ENCODE data around the gene CPVL. TPM values are rescaled to one million over a fixed set of nuclear protein-coding genes. Genes with fewer than 3 reads are reported as not detected.

CPVL gene
- total RNA-seq, 1 experiment from 2014 or later: 26.9 TPM

- TF ChIP-seq CTCF (conservative IDR thresholded peaks at IDR 0.05): no peak
- WGBS (ENCODE audit: extremely low coverage, insufficient read length, low lambda C conversion rate): no CpG with 5 or more reads among the region's 2 CpGs
- Histone ChIP-seq H4K91ac (ENCODE audit: insufficient read length, low read depth, low read length) (no peak overlapping the region), H3K4me2 (ENCODE audit: insufficient read depth, insufficient read length, low read length) (no peak overlapping the region), H3K56ac (ENCODE audit: insufficient read length, low read depth, low read length) (no peak overlapping the region), H2BK15ac (ENCODE audit: low read depth, low read length) (no peak overlapping the region), H3K18ac (ENCODE audit: insufficient read length, low read depth, low read length) (no peak overlapping the region), H4K8ac (replicated peaks; ENCODE audit: insufficient read length, low read depth, low read length) (no peak overlapping the region), H3K4me1 (ENCODE audit: insufficient read depth, low read length) (no peaks in the 10 kb centered on the region), H3K79me2 (ENCODE audit: insufficient read depth, low read length) (no peaks in the 10 kb centered on the region), H4K20me1 (ENCODE audit: control insufficient read depth, insufficient read depth, insufficient read length) (no peaks in the 10 kb centered on the region), H2BK20ac (ENCODE audit: low read depth, low read length, poor library complexity, severe bottlenecking) (no peak overlapping the region), H3K27ac (ENCODE audit: insufficient read length, low read depth, low read length) (no peak overlapping the region), H3K79me1 (ENCODE audit: insufficient read depth, low read depth, low read length, poor library complexity, severe bottlenecking) (no peaks in the 10 kb centered on the region), H4K5ac (ENCODE audit: insufficient read length, low read depth, low read length) (no peak overlapping the region), H3K4ac (ENCODE audit: low read depth, low read length) (no peak overlapping the region), H3T11ph (ENCODE audit: low read length) (no peak overlapping the region), H3K9me3 (ENCODE audit: control insufficient read depth, low read depth, low read length) (no peaks in the 10 kb centered on the region), H2AFZ (ENCODE audit: low read length) (no peak overlapping the region), H2AK5ac (ENCODE audit: insufficient read length, low read length) (no peak overlapping the region), H3K23me2 (ENCODE audit: insufficient read length, low read depth, low read length, poor library complexity, severe bottlenecking) (no peaks in the 10 kb centered on the region), H3K9ac (ENCODE audit: extremely low read depth, insufficient read length, low read length) (no peak overlapping the region), H2BK5ac (ENCODE audit: insufficient read length, low read length) (no peak overlapping the region), H2BK12ac (ENCODE audit: insufficient read length, low read depth, low read length) (no peak overlapping the region), H3K27me3 (ENCODE audit: insufficient read depth, low read length) (no peaks in the 10 kb centered on the region), H3K23ac (ENCODE audit: insufficient read length, low read depth, low read length) (no peak overlapping the region), H2BK120ac (ENCODE audit: low read depth, low read length, poor library complexity, severe bottlenecking) (no peak overlapping the region), H3K14ac (ENCODE audit: insufficient read depth, low read length) (no peak overlapping the region)
- H3K36me3 Mint-ChIP-seq (ENCODE audit: insufficient read depth in 1 of 3, low read depth in 3 of 3): peaks cover 0 to 9% (median 7%) of the 10 kb centered on the region in 3 experiments; a peak in 6 of 7 replicates
- no peaks in the 10 kb centered on the region for H3K27me3 Mint-ChIP-seq (ENCODE audit: low read depth)
- H3K4me1 Mint-ChIP-seq: peaks cover 9 to 20% of the 10 kb centered on the region in 2 experiments
- no peak overlapping the region for H3K4me3 Mint-ChIP-seq
- H3K27ac Mint-ChIP-seq: no peak overlapping the region
- DNase-seq: no peak
- peaks cover 0 to 4% of the 10 kb centered on the region in 2 experiments; a peak in 3 of 5 replicates for H3K9me3 Mint-ChIP-seq
Measured at GRCh38 chr7:29008590-29008989, 137.7 kb downstream of the CPVL start.

Measured in H9 (cell line).